ENCODE measurements around the gene AKAP5.

AKAP5 gene

GRCh38 chr14:64495252-64495651, 30.0 kb downstream of the AKAP5 start:
- DNase-seq (ENCODE audit: low spot score), result no peak
- no peak for TF ChIP-seq CTCF (IDR thresholded peaks at IDR 0.05; ENCODE audit: extremely low read depth, insufficient read depth, missing control alignments)
- in situ Hi-C loops (cut with MboI; ENCODE audit: low pct_unique_long_range_greater_than_20kb, low sequenced_read_pairs, unreplicated experiment), result loop anchor here (10.0 kb wide), 1 partner anchor 150 kb away; no protein-coding TSS in a partner anchor

GRCh38 chr14:64496764-64497163, 31.5 kb downstream of the AKAP5 start:
- TF ChIP-seq CTCF (IDR thresholded peaks at IDR 0.05; ENCODE audit: extremely low read depth, insufficient read depth, missing control alignments), result no peak
- DNase-seq (ENCODE audit: low spot score), result no peak
- in situ Hi-C loops (cut with MboI; ENCODE audit: low pct_unique_long_range_greater_than_20kb, low sequenced_read_pairs, unreplicated experiment), result loop anchor here (10.0 kb wide), 1 partner anchor 152 kb away; no protein-coding TSS in a partner anchor

GRCh38 chr14:64500088-64500487, 34.8 kb downstream of the AKAP5 start:
- TF ChIP-seq CTCF (IDR thresholded peaks at IDR 0.05; ENCODE audit: extremely low read depth, insufficient read depth, missing control alignments), result no peak
- in situ Hi-C loops (cut with MboI; ENCODE audit: low pct_unique_long_range_greater_than_20kb, low sequenced_read_pairs, unreplicated experiment), result no loop called here
- no peak for DNase-seq (ENCODE audit: low spot score)

GRCh38 chr14:64501411-64502171, 36.3 kb downstream of the AKAP5 start:
- in situ Hi-C loops (cut with MboI; ENCODE audit: low pct_unique_long_range_greater_than_20kb, low sequenced_read_pairs, unreplicated experiment), result no loop called here
- no peak for DNase-seq (ENCODE audit: low spot score)

GRCh38 chr14:64502456-64502855, 37.2 kb downstream of the AKAP5 start:
- in situ Hi-C loops (cut with MboI; ENCODE audit: low pct_unique_long_range_greater_than_20kb, low sequenced_read_pairs, unreplicated experiment), result no loop called here
- peak; percentile 13 for TF ChIP-seq CTCF (IDR thresholded peaks at IDR 0.05; ENCODE audit: extremely low read depth, insufficient read depth, missing control alignments)
- no peak for DNase-seq (ENCODE audit: low spot score)

More at GRCh38 chr14:64501411-64502171, 36.3 kb downstream of the AKAP5 start:
- TF ChIP-seq CTCF (IDR thresholded peaks at IDR 0.05; ENCODE audit: extremely low read depth, insufficient read depth, missing control alignments), result no peak

- in situ Hi-C loops (cut with MboI; ENCODE audit: low pct_unique_long_range_greater_than_20kb, low sequenced_read_pairs, unreplicated experiment), result no loop called here
- no peak for TF ChIP-seq CTCF (IDR thresholded peaks at IDR 0.05; ENCODE audit: extremely low read depth, insufficient read depth, missing control alignments)
- DNase-seq (ENCODE audit: low spot score), result no peak
Observed at GRCh38 chr14:64502887-64503433, 37.7 kb downstream of the AKAP5 start.

Measured in GM13977 (cell line).